ENCODE data around the gene GNPTAB.
A peak's percentile ranks its signal among the peaks of the same experiment; 100 is the strongest.
"Not testable (repeated sequence)": the region's sequence is repeated elsewhere in the genome, so short reads cannot be mapped to it uniquely, and the experiment has no call there.

The GNPTAB gene

GRCh38 chr12:101830367-101831325, at the start of gene GNPTAB:
Gene GNPTAB (minus strand): TSS chr12:101830959. CDS start chr12:101830675, 284 bp downstream.
- DNase-seq = peak; percentile 52

- no peak for DNase-seq
Measured at GRCh38 chr12:101878243-101878821, 47.6 kb upstream of the GNPTAB start.

DNA sequence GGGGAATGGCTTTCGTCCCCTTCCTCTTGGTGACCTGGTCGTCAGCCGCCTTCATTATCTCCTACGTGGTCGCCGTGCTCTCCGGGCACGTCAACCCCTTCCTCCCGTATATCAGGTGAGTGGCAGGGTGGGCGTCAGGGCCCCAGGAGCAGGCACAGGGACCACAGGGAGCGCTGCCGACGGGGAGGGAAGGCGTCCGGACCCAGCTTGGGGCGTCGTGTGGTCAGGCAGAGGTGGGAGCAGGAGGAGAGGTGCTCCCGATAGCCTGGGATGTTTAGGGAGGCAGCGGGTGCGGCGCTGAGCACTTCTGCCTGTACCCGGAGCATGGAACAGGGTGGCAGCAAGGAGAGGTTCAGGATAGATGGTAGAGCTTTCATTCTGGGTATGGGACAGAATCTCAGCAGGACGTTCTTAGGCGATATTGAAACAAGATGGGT, 47.1 kb upstream of the GNPTAB start:
- no peak for DNase-seq

GRCh38 chr12:101876861-101877805, 46.4 kb upstream of the GNPTAB start, which contains the start of gene DRAM1:
Gene DRAM1 (plus strand): TSS chr12:101877580. CDS start chr12:101877790, 210 bp downstream.
- DNase-seq = no peak

- DNase-seq = no peak
Measured at GRCh38 chr12:101876322-101876860, 45.6 kb upstream of the GNPTAB start.

GRCh38 chr12:101875162-101875561, 44.4 kb upstream of the GNPTAB start:
- DNase-seq = no peak

- DNase-seq = no peak
Measured at GRCh38 chr12:101870925-101871324, 40.2 kb upstream of the GNPTAB start.

- not testable (repeated sequence) for DNase-seq
Measured at GRCh38 chr12:101867619-101868018, 36.9 kb upstream of the GNPTAB start.

DNA sequence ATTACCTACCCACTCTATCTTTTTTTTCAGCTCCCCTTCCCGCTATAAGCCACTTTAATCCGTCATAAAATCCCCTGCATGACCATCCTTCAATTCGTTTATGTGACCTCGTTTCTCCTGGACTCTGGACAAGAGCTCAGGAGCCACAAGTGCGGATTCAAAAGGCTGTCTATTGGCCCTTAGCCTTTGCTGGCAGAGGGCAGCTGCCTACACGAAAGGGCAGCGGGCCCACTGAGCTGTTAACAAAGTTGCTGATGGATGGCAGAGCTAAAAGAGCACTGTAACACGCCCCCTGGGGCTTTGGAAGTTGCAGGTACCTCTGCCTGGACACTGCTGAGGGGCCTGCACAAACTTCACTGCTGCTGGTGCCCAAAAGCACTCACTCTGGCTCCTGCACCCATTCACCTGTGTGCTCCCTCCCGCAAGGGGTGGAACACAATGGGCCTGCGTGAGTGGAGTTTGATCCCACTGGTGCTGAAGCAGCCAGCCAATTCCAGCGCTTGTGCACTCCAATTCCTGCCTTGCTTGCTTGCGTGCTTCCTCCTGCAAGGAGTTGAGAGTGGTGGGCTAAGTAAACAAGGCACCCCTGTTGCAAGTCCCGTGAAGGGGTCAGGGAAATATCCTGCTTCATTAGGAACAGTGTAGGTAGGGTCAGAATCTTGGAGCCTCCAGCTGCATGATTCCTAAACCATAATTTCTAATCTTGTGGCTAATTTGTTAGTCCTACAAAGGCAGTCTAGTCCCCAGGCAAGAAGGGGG, 36.0 kb upstream of the GNPTAB start:
- DNase-seq = no peak

- no peak for DNase-seq
Measured at GRCh38 chr12:101863981-101864380, 33.2 kb upstream of the GNPTAB start.

DNA sequence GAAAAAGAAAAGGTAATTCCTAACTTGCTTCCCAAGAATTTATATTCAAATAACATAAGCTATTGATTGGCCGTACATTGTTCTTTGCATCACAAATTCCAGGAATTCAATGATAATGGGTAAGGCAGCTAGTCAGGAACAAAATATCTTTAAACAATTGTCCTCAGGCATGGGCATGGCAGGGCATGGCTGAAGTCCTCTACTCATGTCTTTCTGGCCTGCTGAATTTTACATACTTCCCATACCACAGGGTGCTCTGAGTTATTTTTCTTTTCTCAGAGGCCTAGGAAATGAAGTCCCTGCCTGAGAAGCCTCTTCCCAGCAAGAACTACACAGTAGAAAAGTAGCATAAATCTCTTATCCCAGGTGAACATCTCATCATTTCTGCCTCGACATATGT, 31.5 kb upstream of the GNPTAB start:
- DNase-seq = no peak

DNA sequence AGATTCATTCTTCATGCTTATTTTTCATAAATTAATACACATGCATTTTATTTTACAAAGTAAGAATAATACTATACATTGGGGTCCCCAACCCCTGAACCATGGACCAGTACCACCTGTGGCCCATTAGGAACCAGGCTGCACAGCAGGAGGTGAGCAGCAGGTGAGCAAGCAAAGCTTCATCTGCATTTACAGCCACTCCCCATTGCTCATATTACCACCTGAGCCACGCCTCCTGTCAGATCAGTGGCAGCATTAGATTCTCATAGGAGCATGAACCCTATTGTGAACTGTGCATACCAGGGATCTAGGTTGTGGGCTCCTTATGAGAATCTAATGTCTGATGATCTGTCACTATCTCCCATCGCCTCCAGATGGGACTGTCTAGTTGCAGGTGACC, 30.9 kb upstream of the GNPTAB start:
- not testable (repeated sequence) for DNase-seq

DNA sequence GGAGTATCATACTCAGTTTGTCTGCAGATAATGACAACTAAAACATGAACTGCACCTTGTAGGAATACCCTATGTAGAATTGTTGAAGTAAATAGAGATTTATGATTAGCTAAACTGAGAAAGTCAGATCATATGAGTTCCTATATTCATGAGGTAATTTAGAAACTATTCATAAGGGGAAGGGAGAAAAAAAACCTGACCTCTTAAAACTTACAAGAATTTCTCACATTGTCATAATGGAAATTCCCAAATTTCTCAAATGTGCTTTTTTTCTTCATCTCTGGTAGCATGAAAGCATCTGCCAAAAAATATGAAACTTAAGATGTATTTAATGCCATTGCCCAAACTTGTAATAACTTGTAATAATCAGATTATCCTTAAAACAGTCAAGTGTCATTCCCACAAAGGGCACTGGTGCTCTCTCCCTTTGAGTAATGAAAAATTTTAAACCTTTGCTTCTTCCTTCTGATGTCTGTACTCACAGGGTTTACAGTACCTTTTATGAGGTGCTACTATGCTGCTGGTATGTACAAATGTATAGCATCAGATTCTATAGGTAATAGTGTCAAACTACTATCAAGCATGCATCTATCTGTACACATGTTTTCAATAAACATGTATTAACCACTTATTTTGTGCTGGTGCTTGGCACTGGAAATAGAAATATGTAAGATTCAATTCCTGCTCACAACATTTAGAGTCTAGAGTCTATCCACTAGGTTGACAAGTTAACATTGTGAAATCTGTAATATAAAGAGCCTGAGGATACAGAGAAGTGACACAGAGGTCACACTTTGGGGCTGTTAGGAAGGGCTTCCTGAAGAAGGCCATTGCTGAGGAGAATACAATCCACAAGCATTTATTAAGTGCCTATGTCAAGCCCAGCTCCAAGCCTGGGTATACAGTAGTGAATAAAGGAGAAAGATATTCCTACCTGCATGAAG, 29.2 kb upstream of the GNPTAB start:
- no peak for DNase-seq

GRCh38 chr12:101858361-101858760, 27.6 kb upstream of the GNPTAB start:
- DNase-seq = no peak

DNA sequence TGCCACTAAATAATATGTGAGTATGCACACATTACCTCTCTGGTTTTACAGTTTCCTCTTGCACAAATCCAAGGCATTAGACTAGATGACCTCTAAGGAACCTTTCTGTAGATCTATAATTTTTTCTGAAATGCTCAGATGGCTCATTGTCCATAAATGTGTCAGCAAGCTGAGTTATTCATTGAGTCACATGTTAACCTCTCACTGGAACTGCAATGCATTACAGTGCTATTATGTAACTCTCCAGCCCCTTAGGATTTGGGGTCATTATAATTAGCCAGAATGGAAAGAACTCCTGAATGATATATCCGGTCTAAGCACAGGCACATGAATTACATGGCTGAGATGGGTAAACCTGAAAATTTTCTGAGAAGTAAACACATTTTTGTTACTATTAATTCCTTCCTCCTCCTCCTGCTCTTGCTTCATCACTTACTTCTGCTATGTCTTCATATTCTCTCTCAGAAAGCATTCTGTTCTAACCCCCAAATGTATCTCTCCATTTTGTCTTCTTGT, 26.3 kb upstream of the GNPTAB start:
- DNase-seq = no peak

- not testable (repeated sequence) for DNase-seq
Measured at GRCh38 chr12:101856614-101857013, 25.9 kb upstream of the GNPTAB start.

DNA sequence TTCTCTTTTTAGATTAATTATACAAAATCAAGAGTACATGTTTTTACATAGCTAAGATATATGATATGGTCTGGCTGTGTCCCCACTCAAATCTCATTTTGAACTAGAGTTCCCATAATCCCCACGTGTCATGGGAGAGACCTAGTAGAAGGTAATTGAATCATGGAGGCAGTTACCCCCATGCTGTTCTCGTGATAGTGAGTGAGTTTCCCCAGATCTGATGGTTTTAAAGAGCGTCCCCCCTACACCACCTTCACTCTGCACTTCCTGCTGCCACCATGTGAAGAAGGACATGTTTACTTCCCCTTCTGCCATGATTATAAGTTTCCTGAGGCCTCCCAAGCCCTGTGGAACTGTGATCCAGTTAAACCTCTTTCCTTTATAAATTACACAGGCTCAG, 25.2 kb upstream of the GNPTAB start:
- no peak for DNase-seq

GRCh38 chr12:101855364-101855884, 24.7 kb upstream of the GNPTAB start:
- DNase-seq = no peak

- no peak for DNase-seq
Measured at GRCh38 chr12:101854747-101855146, 24.0 kb upstream of the GNPTAB start.

- DNase-seq = no peak
Measured at GRCh38 chr12:101852998-101853397, 22.2 kb upstream of the GNPTAB start.

Measured in SHP77 treated with DMSO at 0.1 percent for 48 hours (cell line).